ENCODE measurements around the gene RPL39L. TPM values are rescaled to one million over a fixed set of nuclear protein-coding genes. Genes with fewer than 3 reads are reported as not detected.

Gene RPL39L
- total and polyA plus RNA-seq, 3 donors from 2014 or later: 93.0 to 421 (median 101) TPM

DNA sequence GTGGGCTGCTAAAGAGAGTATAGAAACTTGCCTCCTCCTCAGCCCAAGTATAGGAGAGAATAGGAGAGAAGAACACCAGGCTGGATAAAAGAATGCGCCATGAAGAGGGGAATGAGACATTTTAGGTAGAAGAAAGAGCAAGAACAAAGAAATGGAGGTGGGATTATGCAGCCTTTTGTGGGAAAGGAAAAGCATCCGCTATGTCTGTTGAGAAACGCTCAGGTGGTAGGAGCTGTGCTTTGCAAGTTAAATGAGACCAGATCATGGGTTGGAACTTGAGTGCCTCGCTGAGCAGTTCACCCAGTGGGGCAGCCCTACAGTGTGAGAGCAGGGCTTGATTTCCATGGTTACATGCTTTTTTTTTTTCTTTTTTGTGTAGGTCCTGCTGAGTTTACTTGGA, 46.5 kb upstream of the RPL39L start:
- no peaks in the 10 kb centered on the region for H3K4me1 ChIP-seq
- no peaks in the 10 kb centered on the region for H3K27me3 ChIP-seq
- no peak for TF ChIP-seq POLR2A (IDR thresholded peaks at IDR 0.05)
- TF ChIP-seq CTCF (IDR thresholded peaks at IDR 0.05): no peak
- no peak for DNase-seq
- no peaks in the 10 kb centered on the region for H3K36me3 ChIP-seq (ENCODE audit: low read depth, missing control alignments)
- 86% methylated on average over 4 of the region's 4 CpGs for WGBS, 2 donors
- H3K27ac ChIP-seq: no peak overlapping the region
- intact Hi-C loops (cut with DNase I; ENCODE audit: low total_unique reads): no loop called here
- no peak overlapping the region for H3K4me3 ChIP-seq
- no peaks in the 10 kb centered on the region for H3K9me3 ChIP-seq

GRCh38 chr3:187183903-187184302, 44.6 kb upstream of the RPL39L start:
- no peak overlapping the region for H3K4me3 ChIP-seq
- H3K9me3 ChIP-seq: no peaks in the 10 kb centered on the region
- intact Hi-C loops (cut with DNase I; ENCODE audit: low total_unique reads): no loop called here
- H3K36me3 ChIP-seq (ENCODE audit: low read depth, missing control alignments): no peaks in the 10 kb centered on the region
- no peak overlapping the region for H3K27ac ChIP-seq
- 68 to 77% methylated on average over 6 of the region's 6 CpGs for WGBS, 2 donors
- no peaks in the 10 kb centered on the region for H3K27me3 ChIP-seq
- no peak for TF ChIP-seq POLR2A (IDR thresholded peaks at IDR 0.05)
- TF ChIP-seq CTCF (IDR thresholded peaks at IDR 0.05): no peak
- DNase-seq: no peak
- no peaks in the 10 kb centered on the region for H3K4me1 ChIP-seq

GRCh38 chr3:187183210-187183862, 44.0 kb upstream of the RPL39L start:
- intact Hi-C loops (cut with DNase I; ENCODE audit: low total_unique reads): no loop called here
- no peaks in the 10 kb centered on the region for H3K9me3 ChIP-seq
- no peak for DNase-seq
- H3K27ac ChIP-seq: no peak overlapping the region
- no peaks in the 10 kb centered on the region for H3K27me3 ChIP-seq
- no peaks in the 10 kb centered on the region for H3K36me3 ChIP-seq (ENCODE audit: low read depth, missing control alignments)
- TF ChIP-seq POLR2A (IDR thresholded peaks at IDR 0.05) (no peak), CTCF (IDR thresholded peaks at IDR 0.05) (no peak)
- 62 to 73% methylated on average over 7 of the region's 7 CpGs for WGBS, 2 donors
- H3K4me1 ChIP-seq: no peaks in the 10 kb centered on the region
- H3K4me3 ChIP-seq: no peak overlapping the region

- H3K27me3 ChIP-seq: no peaks in the 10 kb centered on the region
- no peaks in the 10 kb centered on the region for H3K4me1 ChIP-seq
- no peaks in the 10 kb centered on the region for H3K36me3 ChIP-seq (ENCODE audit: low read depth, missing control alignments)
- no peak overlapping the region for H3K27ac ChIP-seq
- intact Hi-C loops (cut with DNase I; ENCODE audit: low total_unique reads): no loop called here
- 85 to 93% methylated on average over 7 of the region's 7 CpGs for WGBS, 2 donors
- H3K4me3 ChIP-seq: no peak overlapping the region
- H3K9me3 ChIP-seq: no peaks in the 10 kb centered on the region
- no peak for TF ChIP-seq POLR2A (IDR thresholded peaks at IDR 0.05)
- no peak for TF ChIP-seq CTCF (IDR thresholded peaks at IDR 0.05)
- no peak for DNase-seq
Measured at GRCh38 chr3:187181454-187182170, 42.3 kb upstream of the RPL39L start.

Measured in testis (tissue), 3 donors.